ENCODE data around the gene DPYD.

The DPYD gene

GRCh38 chr1:97936976-97937375 lies 16.1 kb upstream of the DPYD start:
- no peak for DNase-seq (ENCODE audit: low read depth)
- H3K4me3 ChIP-seq (ENCODE audit: low read depth, low read length) = no peak overlapping the region
- TF ChIP-seq CTCF (IDR thresholded peaks at IDR 0.05; ENCODE audit: control insufficient read depth, extremely low read depth, insufficient read depth) = no peak

GRCh38 chr1:97934491-97934890 lies 13.7 kb upstream of the DPYD start:
- no peak for DNase-seq (ENCODE audit: low read depth)
- no peak for TF ChIP-seq CTCF (IDR thresholded peaks at IDR 0.05; ENCODE audit: control insufficient read depth, extremely low read depth, insufficient read depth)

GRCh38 chr1:97929874-97930851 lies 9.3 kb upstream of the DPYD start:
- no peak for TF ChIP-seq CTCF (IDR thresholded peaks at IDR 0.05; ENCODE audit: control insufficient read depth, extremely low read depth, insufficient read depth)
- H3K4me3 ChIP-seq (ENCODE audit: low read depth, low read length) = no peak overlapping the region
- DNase-seq (ENCODE audit: low read depth) = no peak

More at GRCh38 chr1:97934491-97934890, 13.7 kb upstream of the DPYD start:
- no peak overlapping the region for H3K4me3 ChIP-seq (ENCODE audit: low read depth, low read length)

- no peak for TF ChIP-seq CTCF (IDR thresholded peaks at IDR 0.05; ENCODE audit: control insufficient read depth, extremely low read depth, insufficient read depth)
- H3K4me3 ChIP-seq (ENCODE audit: low read depth, low read length) = no peak overlapping the region
- no peak for DNase-seq (ENCODE audit: low read depth)
Observed at GRCh38 chr1:97926017-97926708, 5.3 kb upstream of the DPYD start.

GRCh38 chr1:97925151-97925550 lies 4.3 kb upstream of the DPYD start:
- no peak for TF ChIP-seq CTCF (IDR thresholded peaks at IDR 0.05; ENCODE audit: control insufficient read depth, extremely low read depth, insufficient read depth)
- no peak overlapping the region for H3K4me3 ChIP-seq (ENCODE audit: low read depth, low read length)
- no peak for DNase-seq (ENCODE audit: low read depth)

- TF ChIP-seq CTCF (IDR thresholded peaks at IDR 0.05; ENCODE audit: control insufficient read depth, extremely low read depth, insufficient read depth) = no peak
- DNase-seq (ENCODE audit: low read depth) = no peak
- H3K4me3 ChIP-seq (ENCODE audit: low read depth, low read length) = no peak overlapping the region
Observed at GRCh38 chr1:97923811-97924210, 3.0 kb upstream of the DPYD start.
